ENCODE data around the gene CDC42BPG. TPM values are rescaled to one million over a fixed set of nuclear protein-coding genes. Genes with fewer than 3 reads are reported as not detected.

The CDC42BPG gene
- total and polyA plus RNA-seq, 10 of the 15 experiments (the other 5 are each of a cell fraction or from before 2014, with no cell fraction given), result 0.02 to 1.3 (median 0.09) TPM; not detected in 1

GRCh38 chr11:64869571-64870175 is 25.2 kb upstream of the CDC42BPG start (continued):
- TF ChIP-seq CEBPZ (IDR thresholded peaks at IDR 0.05; ENCODE audit: low read depth, low read length) (no peak), RELB (IDR thresholded peaks at IDR 0.05; ENCODE audit: low read depth) (0 out of 2 replicates have a peak, but pooled peaks have one; percentile 8), ATF2 (IDR thresholded peaks at IDR 0.05; ENCODE audit: low read length) (no peak), E2F4 (IDR thresholded peaks at IDR 0.05; ENCODE audit: low read depth, low read length) (no peak), SMAD5 (IDR thresholded peaks at IDR 0.05; ENCODE audit: low read depth) (no peak), WRNIP1 (IDR thresholded peaks at IDR 0.05; ENCODE audit: borderline replicate concordance, low read depth, low read length) (0 out of 2 replicates have a peak, but pooled peaks have one; percentile 15), RCOR1 (conservative IDR thresholded peaks at IDR 0.05; ENCODE audit: low read depth, low read length) (no peak), BHLHE40 (IDR thresholded peaks at IDR 0.05; ENCODE audit: borderline replicate concordance in 1 of 2, low read depth in 2 of 2, low read length in 1 of 2) (no peak), PML (IDR thresholded peaks at IDR 0.05; ENCODE audit: low read length) (no peak), ZBED1 (IDR thresholded peaks at IDR 0.05; ENCODE audit: borderline replicate concordance) (no peak), ZSCAN29 (IDR thresholded peaks at IDR 0.05) (no peak), CBFB (IDR thresholded peaks at IDR 0.05; ENCODE audit: low read depth) (no peak), SIN3A (IDR thresholded peaks at IDR 0.05; ENCODE audit: low read depth, low read length) (no peak), E2F8 (IDR thresholded peaks at IDR 0.05; ENCODE audit: low read depth, partially characterized antibody) (no peak), LARP7 (IDR thresholded peaks at IDR 0.05) (no peak), ETV6 (conservative IDR thresholded peaks at IDR 0.05 in 1 of 2, IDR thresholded peaks at IDR 0.05 in 1 of 2; ENCODE audit: borderline replicate concordance in 1 of 2, low read depth in 1 of 2) (no peak), CHD4 (IDR thresholded peaks at IDR 0.05) (no peak), RB1 (IDR thresholded peaks at IDR 0.05; ENCODE audit: borderline replicate concordance) (no peak)
